HG02981 (cell line): ENCODE results near the gene NCAPG2.
"Not testable (repeated sequence)": the region's sequence is repeated elsewhere in the genome, so short reads cannot be mapped to it uniquely, and the experiment has no call there.

Experiments
- ATAC-seq: cut with Tn5 transposase; IDR thresholded peaks from one replicate; pipeline ENCODE4 v1.9.1; 2021; ENCODE audit warnings: mild to moderate bottlenecking, moderate library complexity; ENCODE audit not compliant: unreplicated experiment

NCAPG2 gene

GRCh38 chr7:158706710-158707590 is 2.3 kb upstream of the NCAPG2 start:
- ATAC-seq: no peak

- no peak for ATAC-seq
These were observed 1.7 kb upstream of the NCAPG2 start for GRCh38 chr7:158706273-158706704.

- ATAC-seq: peak; percentile 10
These were observed 738 bp upstream of the NCAPG2 start for GRCh38 chr7:158705234-158705850.

GRCh38 chr7:158703679-158704523 is 703 bp downstream of the NCAPG2 start:
- not testable (repeated sequence) for ATAC-seq

DNA sequence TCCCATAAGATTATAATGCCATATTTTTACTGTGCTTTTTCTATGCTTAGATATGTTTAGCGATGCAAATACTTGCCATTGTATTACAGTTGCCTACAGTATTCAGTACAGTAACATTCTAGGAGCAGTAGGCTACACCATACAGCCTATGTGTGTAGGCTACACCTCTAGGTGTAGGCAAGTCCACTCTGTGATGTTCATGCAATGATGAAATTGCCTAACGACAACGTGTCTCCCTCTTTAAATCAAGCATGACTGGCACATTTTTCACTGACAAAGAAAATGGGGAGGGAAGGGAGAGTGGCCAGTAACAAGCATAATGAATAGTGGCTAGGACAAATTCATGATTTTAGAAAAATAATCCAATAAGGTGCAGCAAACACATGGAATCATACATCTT is 1.7 kb downstream of the NCAPG2 start:
- ATAC-seq: no peak

GRCh38 chr7:158702196-158702595 is 2.4 kb downstream of the NCAPG2 start:
- no peak for ATAC-seq

DNA sequence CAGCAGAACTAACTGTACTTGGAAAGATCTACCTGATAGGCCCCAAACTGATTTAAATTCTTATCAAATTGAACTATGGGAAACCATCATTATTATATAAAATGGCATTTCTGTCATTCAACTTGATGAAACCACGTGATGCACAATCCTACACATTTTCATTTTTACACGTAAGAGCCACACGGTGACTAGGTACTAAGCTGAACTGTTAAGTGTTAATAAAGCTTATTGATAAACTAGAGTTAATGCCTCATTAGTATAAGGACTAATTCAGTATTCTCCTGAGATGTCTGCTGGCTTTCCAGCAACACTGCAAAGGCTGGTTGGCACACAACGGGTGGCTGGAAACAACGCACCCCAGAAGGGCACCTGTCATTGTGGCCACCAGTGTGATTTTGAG is 4.6 kb downstream of the NCAPG2 start:
- ATAC-seq: no peak

GRCh38 chr7:158699341-158699740 is 5.3 kb downstream of the NCAPG2 start:
- no peak for ATAC-seq

DNA sequence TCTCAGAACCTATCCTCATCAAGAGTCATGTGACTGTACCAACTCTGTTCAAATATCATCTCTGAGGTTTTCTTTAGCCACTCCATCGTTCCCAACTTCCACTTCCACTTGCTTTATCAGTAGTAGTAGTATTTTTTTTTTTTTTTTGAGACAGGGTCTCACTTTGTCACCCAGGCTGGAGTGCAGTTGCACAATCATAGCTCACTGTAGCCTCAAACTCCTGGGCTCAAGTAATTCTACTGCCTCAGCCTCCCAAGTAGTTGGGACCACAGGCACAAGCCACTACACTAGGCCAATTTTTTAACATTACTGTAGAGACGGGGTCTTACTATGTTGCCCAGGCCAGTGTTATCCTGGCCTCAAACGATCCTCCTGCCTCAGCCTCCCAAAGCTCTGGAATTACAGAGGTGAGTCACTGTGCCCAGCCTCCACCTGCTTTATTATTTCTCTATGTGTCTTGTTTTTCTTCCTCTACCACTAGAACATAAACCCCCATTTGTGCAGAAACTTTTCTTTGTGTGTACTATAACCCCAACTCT is 5.9 kb downstream of the NCAPG2 start:
- no peak for ATAC-seq

GRCh38 chr7:158697597-158697996 is 7.0 kb downstream of the NCAPG2 start:
- not testable (repeated sequence) for ATAC-seq

DNA sequence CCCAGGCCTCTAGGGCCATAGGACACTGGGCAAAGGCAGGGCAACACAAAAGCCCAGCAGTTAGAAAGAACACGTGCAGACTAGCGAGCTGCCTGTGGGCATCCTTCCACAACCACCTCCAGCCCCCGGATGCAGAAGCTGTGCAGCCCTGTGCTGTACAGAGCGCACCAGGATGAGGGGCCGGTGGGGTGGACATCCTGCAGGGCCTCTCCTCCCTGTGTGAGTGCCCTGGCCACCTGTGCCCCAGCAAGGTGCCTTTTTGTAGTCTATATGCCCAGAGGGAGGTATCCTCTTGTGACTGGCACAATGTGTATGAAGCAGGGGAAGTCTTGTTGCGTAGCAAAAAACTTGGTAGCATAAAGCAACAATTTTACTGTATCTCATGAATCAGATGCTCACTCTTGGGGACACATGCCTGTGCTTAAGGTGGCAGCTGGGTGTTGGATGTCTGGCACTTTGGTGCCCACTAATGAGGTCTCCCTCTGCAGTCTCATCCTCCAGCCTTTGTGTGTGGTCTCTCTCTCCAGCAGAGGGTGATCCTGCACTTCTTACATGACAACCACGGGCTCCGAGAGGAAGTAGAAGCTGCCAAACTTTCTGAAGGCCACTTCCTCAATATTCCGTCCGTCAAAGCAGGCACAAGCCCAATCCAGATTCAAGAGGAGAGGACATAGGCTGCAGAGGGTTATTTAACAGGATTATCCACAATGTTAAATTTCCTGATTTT is 8.7 kb downstream of the NCAPG2 start:
- ATAC-seq: peak; percentile 92

GRCh38 chr7:158695056-158695455 is 9.5 kb downstream of the NCAPG2 start:
- no peak for ATAC-seq

DNA sequence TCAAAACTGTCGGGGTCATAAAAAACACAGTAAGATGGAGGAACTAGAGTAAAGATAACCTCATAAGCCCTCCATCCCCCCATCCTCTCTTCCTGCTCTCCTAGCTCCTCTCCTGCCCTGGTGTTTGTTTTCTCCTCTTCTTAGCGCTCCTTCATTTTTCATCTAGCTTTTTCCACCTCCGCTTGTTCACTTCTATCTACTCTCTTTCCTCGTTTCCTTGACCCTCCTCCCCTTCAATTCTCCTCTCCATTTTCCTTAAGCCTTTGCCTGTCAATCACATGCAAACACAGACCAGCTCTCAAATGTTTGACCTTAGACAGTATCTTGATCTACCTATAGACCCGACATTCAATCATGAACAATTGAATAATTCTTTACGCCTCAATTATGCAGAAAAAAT is 10.0 kb downstream of the NCAPG2 start:
- ATAC-seq: no peak

DNA sequence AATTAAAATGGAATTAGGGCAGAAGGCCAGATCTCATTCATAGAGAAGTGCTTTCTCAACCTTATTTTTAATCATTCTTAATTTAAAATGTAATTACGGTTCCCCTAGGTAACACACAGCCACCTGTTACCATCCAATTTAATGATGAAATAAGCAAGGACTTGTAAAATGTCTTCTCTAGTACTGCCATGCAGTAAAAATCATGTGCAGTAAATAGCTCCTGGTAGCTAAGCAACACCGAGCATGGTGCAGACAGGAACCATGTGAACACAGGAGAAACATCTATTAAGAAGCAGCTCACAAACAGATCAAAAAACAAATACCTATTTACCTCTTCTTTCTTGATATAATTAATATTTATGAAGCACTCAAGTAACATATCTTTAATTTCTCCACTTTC is 15.1 kb downstream of the NCAPG2 start:
- no peak for ATAC-seq

GRCh38 chr7:158687406-158687805 is 17.2 kb downstream of the NCAPG2 start:
- no peak for ATAC-seq

DNA sequence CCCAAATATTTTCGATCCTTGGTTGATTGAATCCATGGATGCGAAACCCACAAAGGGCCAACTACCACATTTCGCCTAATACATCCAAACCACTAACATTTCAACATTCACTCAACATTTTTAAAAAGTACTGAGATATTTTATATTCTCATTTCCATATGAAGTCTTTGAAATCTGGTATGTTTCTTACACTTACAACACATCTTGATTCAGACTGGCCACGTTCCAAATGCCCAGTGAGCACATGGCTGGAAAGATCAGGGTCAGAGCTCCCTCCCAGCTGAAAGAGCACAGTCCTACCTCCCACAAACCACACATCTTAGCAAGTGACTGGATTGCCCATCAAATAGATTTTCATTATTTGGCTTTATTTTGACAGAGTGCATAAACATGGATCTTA is 18.9 kb downstream of the NCAPG2 start:
- ATAC-seq: no peak

- no peak for ATAC-seq
These were observed 20.3 kb downstream of the NCAPG2 start for GRCh38 chr7:158684329-158684728.

GRCh38 chr7:158683541-158683940 is 21.1 kb downstream of the NCAPG2 start:
- no peak for ATAC-seq

- ATAC-seq: no peak
These were observed 22.1 kb downstream of the NCAPG2 start for GRCh38 chr7:158682456-158682855.

- ATAC-seq: no peak
These were observed 23.9 kb downstream of the NCAPG2 start for GRCh38 chr7:158680754-158681153.
